SK-N-SH treated with all-trans-retinoic acid at 6 μM for 48 hours (cell line): Measurements from ENCODE around the gene IZUMO1R.
"Not testable (repeated sequence)": the region's sequence is repeated elsewhere in the genome, so short reads cannot be mapped to it uniquely, and the experiment has no call there.

Source experiments
- ATAC-seq: fragments of 200-7000 bp; cut with Tn5 transposase; 3 replicates; pipeline ENCODE4 v1.9.1; 2020; ENCODE audit warnings: mild to moderate bottlenecking, moderate library complexity
- ARNTL ChIP-seq: fragments of 450-650 bp; formaldehyde crosslinking; IDR thresholded peaks from 2 replicates; pipeline ENCODE4 v1.5.0; 2020; ENCODE audit warnings: low read depth, mild to moderate bottlenecking, moderate library complexity, borderline replicate concordance
- BACH2 ChIP-seq: fragments of 250-450 bp; sonication (Bioruptor Pico); IDR thresholded peaks from 2 replicates; pipeline ENCODE4 v1.9.0; 2021; ENCODE audit warnings: mild to moderate bottlenecking, borderline replicate concordance
- CSDC2 ChIP-seq: fragments of 250-450 bp; sonication (Bioruptor Pico); IDR thresholded peaks from 2 replicates; pipeline ENCODE4 v1.5.0; 2020; ENCODE audit warnings: mild to moderate bottlenecking, moderate library complexity
- ESRRG ChIP-seq: fragments of 250-450 bp; sonication (Bioruptor Pico); IDR thresholded peaks from 2 replicates; pipeline ENCODE4 v1.6.1; 2021; ENCODE audit warnings: mild to moderate bottlenecking
- ISL1 ChIP-seq: fragments of 250-450 bp; sonication (Bioruptor Pico); IDR thresholded peaks from 2 replicates; pipeline ENCODE4 v2.1.2; 2022; ENCODE audit warnings: mild to moderate bottlenecking, moderate library complexity
- OSR1 ChIP-seq: fragments of 250-450 bp; sonication (Bioruptor Pico); IDR thresholded peaks from 2 replicates; pipeline ENCODE4 v1.8.0; 2022; ENCODE audit warnings: moderate library complexity, mild to moderate bottlenecking, inconsistent platforms
- PPARA ChIP-seq: fragments of 250-450 bp; sonication (Bioruptor Pico); IDR thresholded peaks from 2 replicates; pipeline ENCODE4 v1.5.0; 2020; ENCODE audit warnings: mild to moderate bottlenecking, borderline replicate concordance
- RARB ChIP-seq: fragments of 250-450 bp; sonication (Bioruptor Pico); IDR thresholded peaks from 2 replicates; pipeline ENCODE4 v1.8.0; 2021; ENCODE audit warnings: mild to moderate bottlenecking, moderate library complexity
- TCF4 ChIP-seq: fragments of 250-450 bp; sonication (Bioruptor Pico); IDR thresholded peaks from 2 replicates; pipeline ENCODE4 v1.8.0; 2021; ENCODE audit warnings: mild to moderate bottlenecking, moderate library complexity, borderline replicate concordance
- TOX ChIP-seq: fragments of 250-450 bp; sonication (Bioruptor Pico); IDR thresholded peaks from 2 replicates; pipeline ENCODE4 v1.8.0; 2021; ENCODE audit warnings: mild to moderate bottlenecking, moderate library complexity, borderline replicate concordance
- ZC3H10 ChIP-seq: fragments of 250-450 bp; sonication (Bioruptor Pico); IDR thresholded peaks from 2 replicates; pipeline ENCODE4 v1.5.1; 2021; ENCODE audit warnings: mild to moderate bottlenecking, moderate library complexity
- ZFP3 ChIP-seq: fragments of 250-450 bp; sonication (Bioruptor Pico); IDR thresholded peaks from 2 replicates; pipeline ENCODE4 v1.5.0; 2020; ENCODE audit warnings: mild to moderate bottlenecking, moderate library complexity
- ZFP30 ChIP-seq: fragments of 450-650 bp; formaldehyde crosslinking; IDR thresholded peaks from 2 replicates; pipeline ENCODE4 v1.5.0; 2022; ENCODE audit warnings: mild to moderate bottlenecking, moderate library complexity
- ZNF565 ChIP-seq: fragments of 450-650 bp; formaldehyde crosslinking; conservative IDR thresholded peaks from 2 replicates; pipeline ENCODE4 v1.5.0; 2020; ENCODE audit warnings: low read depth, mild to moderate bottlenecking, moderate library complexity
- ZNF70 ChIP-seq: fragments of 450-650 bp; formaldehyde crosslinking; IDR thresholded peaks from 2 replicates; pipeline ENCODE4 v1.5.0; 2020; ENCODE audit warnings: mild to moderate bottlenecking, moderate library complexity
- ZNF8 ChIP-seq: fragments of 450-650 bp; formaldehyde crosslinking; IDR thresholded peaks from 2 replicates; pipeline ENCODE4 v1.5.0; 2020; ENCODE audit warnings: mild to moderate bottlenecking, moderate library complexity
- TF ChIP-seq, protein P1 (sequence below): fragments of 250-450 bp; sonication (Bioruptor Pico); IDR thresholded peaks from 2 replicates; pipeline ENCODE4 v1.8.0; 2020; ENCODE audit warnings: mild to moderate bottlenecking, moderate library complexity, borderline replicate concordance
- TF ChIP-seq, protein P2 (sequence below): fragments of 250-450 bp; sonication (Bioruptor Pico); IDR thresholded peaks from 2 replicates; pipeline ENCODE4 v1.5.0; 2020; ENCODE audit warnings: mild to moderate bottlenecking, moderate library complexity
- TF ChIP-seq, protein P3 (sequence below): fragments of 250-450 bp; sonication (Bioruptor Pico); IDR thresholded peaks from 2 replicates; pipeline ENCODE4 v1.8.0; 2021; ENCODE audit warnings: low read depth, mild to moderate bottlenecking, moderate library complexity, borderline replicate concordance
- TF ChIP-seq, protein P4 (sequence below): fragments of 250-450 bp; sonication (Bioruptor Pico); IDR thresholded peaks from 2 replicates; pipeline ENCODE4 v1.5.1; 2021; ENCODE audit warnings: mild to moderate bottlenecking, moderate library complexity
- TF ChIP-seq, protein P5 (sequence below): fragments of 250-450 bp; sonication (Bioruptor Pico); IDR thresholded peaks from 2 replicates; pipeline ENCODE4 v1.5.1; 2020; ENCODE audit warnings: low read depth, mild to moderate bottlenecking, moderate library complexity

The IZUMO1R gene

DNA sequence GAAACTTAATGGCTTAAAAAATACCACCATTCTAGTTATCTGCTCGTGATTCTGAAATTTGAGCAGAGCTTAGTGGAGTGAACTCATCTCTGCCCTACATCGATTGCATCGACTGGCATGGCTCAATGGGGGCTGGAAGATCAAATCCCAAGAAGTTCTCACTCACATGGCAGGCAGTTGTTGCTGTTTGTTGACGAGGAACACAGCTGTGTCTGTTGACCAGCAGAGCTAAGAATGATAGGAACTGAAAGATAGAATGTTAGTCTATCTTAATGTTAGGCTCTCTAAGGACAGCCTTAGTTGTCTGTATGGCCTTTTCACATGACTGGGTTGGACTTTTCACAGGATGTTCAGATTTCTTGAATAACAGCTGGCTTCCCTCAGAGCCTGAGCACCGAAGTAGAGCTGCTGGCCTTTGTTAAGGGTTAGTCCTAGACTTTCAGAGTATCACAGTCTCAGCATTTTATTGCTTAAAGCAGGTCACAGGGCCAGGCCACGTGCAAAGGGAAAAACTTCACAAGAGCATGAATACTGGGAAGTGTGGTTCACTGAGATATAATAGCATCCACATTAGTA lies 31.6 kb upstream of the IZUMO1R start:
- no peak for ATAC-seq
- TF ChIP-seq, protein P1, sequence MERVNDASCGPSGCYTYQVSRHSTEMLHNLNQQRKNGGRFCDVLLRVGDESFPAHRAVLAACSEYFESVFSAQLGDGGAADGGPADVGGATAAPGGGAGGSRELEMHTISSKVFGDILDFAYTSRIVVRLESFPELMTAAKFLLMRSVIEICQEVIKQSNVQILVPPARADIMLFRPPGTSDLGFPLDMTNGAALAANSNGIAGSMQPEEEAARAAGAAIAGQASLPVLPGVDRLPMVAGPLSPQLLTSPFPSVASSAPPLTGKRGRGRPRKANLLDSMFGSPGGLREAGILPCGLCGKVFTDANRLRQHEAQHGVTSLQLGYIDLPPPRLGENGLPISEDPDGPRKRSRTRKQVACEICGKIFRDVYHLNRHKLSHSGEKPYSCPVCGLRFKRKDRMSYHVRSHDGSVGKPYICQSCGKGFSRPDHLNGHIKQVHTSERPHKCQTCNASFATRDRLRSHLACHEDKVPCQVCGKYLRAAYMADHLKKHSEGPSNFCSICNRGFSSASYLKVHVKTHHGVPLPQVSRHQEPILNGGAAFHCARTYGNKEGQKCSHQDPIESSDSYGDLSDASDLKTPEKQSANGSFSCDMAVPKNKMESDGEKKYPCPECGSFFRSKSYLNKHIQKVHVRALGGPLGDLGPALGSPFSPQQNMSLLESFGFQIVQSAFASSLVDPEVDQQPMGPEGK (CRISPR knock-in tag), result no peak
- TF ChIP-seq CSDC2, result no peak
- TF ChIP-seq ZFP30 (CRISPR knock-in tag), result no peak
- TF ChIP-seq BACH2 (CRISPR knock-in tag), result no peak
- TF ChIP-seq, protein P2, sequence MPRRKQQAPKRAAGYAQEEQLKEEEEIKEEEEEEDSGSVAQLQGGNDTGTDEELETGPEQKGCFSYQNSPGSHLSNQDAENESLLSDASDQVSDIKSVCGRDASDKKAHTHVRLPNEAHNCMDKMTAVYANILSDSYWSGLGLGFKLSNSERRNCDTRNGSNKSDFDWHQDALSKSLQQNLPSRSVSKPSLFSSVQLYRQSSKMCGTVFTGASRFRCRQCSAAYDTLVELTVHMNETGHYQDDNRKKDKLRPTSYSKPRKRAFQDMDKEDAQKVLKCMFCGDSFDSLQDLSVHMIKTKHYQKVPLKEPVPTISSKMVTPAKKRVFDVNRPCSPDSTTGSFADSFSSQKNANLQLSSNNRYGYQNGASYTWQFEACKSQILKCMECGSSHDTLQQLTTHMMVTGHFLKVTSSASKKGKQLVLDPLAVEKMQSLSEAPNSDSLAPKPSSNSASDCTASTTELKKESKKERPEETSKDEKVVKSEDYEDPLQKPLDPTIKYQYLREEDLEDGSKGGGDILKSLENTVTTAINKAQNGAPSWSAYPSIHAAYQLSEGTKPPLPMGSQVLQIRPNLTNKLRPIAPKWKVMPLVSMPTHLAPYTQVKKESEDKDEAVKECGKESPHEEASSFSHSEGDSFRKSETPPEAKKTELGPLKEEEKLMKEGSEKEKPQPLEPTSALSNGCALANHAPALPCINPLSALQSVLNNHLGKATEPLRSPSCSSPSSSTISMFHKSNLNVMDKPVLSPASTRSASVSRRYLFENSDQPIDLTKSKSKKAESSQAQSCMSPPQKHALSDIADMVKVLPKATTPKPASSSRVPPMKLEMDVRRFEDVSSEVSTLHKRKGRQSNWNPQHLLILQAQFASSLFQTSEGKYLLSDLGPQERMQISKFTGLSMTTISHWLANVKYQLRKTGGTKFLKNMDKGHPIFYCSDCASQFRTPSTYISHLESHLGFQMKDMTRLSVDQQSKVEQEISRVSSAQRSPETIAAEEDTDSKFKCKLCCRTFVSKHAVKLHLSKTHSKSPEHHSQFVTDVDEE (CRISPR knock-in tag), result no peak
- no peak for TF ChIP-seq ISL1 (CRISPR knock-in tag)
- no peak for TF ChIP-seq ZNF8 (CRISPR knock-in tag)
- TF ChIP-seq TCF4 (CRISPR knock-in tag), result no peak
- no peak for TF ChIP-seq ZC3H10
- TF ChIP-seq, protein P3, sequence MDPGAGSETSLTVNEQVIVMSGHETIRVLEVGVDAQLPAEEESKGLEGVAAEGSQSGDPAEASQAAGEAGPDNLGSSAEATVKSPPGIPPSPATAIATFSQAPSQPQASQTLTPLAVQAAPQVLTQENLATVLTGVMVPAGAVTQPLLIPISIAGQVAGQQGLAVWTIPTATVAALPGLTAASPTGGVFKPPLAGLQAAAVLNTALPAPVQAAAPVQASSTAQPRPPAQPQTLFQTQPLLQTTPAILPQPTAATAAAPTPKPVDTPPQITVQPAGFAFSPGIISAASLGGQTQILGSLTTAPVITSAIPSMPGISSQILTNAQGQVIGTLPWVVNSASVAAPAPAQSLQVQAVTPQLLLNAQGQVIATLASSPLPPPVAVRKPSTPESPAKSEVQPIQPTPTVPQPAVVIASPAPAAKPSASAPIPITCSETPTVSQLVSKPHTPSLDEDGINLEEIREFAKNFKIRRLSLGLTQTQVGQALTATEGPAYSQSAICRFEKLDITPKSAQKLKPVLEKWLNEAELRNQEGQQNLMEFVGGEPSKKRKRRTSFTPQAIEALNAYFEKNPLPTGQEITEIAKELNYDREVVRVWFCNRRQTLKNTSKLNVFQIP (CRISPR knock-in tag), result no peak

DNA sequence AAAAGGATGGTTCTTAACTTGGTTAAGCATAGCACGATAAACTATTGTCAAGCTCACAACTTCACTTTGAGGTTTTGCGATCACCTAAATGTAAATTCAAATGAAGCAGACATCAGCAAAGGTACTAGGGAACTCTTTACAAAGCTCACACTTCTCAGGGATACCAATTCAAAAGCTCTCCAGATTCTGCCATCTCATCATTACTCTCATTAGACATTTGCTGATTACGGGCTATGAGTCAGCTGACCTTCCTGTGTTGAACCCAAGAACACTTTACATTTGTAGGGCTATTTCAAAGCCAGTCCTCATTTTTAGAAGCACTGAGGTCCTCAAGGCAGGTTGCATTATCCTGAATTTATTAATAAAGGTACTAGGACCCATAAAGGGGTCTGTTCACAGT lies 28.4 kb upstream of the IZUMO1R start:
- no peak for TF ChIP-seq TOX
- no peak for TF ChIP-seq ZNF8 (CRISPR knock-in tag)
- TF ChIP-seq ISL1 (CRISPR knock-in tag), result no peak
- no peak for TF ChIP-seq RARB (CRISPR knock-in tag)
- no peak for TF ChIP-seq ESRRG
- no peak for TF ChIP-seq ZNF565 (CRISPR knock-in tag)
- no peak for TF ChIP-seq ZFP3 (CRISPR knock-in tag)
- TF ChIP-seq ARNTL (CRISPR knock-in tag), result no peak
- TF ChIP-seq, protein P4, sequence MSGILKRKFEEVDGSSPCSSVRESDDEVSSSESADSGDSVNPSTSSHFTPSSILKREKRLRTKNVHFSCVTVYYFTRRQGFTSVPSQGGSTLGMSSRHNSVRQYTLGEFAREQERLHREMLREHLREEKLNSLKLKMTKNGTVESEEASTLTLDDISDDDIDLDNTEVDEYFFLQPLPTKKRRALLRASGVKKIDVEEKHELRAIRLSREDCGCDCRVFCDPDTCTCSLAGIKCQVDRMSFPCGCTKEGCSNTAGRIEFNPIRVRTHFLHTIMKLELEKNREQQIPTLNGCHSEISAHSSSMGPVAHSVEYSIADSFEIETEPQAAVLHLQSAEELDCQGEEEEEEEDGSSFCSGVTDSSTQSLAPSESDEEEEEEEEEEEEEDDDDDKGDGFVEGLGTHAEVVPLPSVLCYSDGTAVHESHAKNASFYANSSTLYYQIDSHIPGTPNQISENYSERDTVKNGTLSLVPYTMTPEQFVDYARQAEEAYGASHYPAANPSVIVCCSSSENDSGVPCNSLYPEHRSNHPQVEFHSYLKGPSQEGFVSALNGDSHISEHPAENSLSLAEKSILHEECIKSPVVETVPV (CRISPR knock-in tag), result no peak
- no peak for TF ChIP-seq ZFP30 (CRISPR knock-in tag)
- no peak for TF ChIP-seq CSDC2
- TF ChIP-seq ZNF70 (CRISPR knock-in tag), result no peak
- TF ChIP-seq, protein P3 (CRISPR knock-in tag), result no peak
- no peak for TF ChIP-seq OSR1
- no peak for TF ChIP-seq BACH2 (CRISPR knock-in tag)
- no peak for TF ChIP-seq TCF4 (CRISPR knock-in tag)

DNA sequence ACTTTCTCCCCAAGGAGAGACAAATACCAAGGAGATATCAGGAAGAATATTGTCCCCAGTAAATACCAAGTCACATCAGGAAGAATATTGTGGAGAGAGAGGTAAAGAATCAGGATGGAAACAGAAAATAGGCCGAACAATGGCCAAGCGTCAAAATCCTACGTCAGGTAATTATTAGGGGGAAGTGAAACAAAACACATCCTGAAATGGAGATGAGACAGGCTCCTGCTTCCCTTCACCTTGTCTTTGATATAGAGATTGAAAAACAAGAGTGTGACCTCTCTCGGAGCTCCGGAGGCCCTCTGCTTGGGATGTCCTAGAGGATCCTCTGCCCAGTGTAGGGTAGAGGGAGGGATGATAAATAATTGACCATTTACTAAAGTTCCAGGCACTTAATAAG lies 27.4 kb upstream of the IZUMO1R start:
- ATAC-seq, result no peak
- no peak for TF ChIP-seq BACH2 (CRISPR knock-in tag)
- no peak for TF ChIP-seq ISL1 (CRISPR knock-in tag)
- TF ChIP-seq ZC3H10, result no peak
- no peak for TF ChIP-seq ZNF565 (CRISPR knock-in tag)
- TF ChIP-seq, protein P4 (CRISPR knock-in tag), result no peak
- TF ChIP-seq PPARA (CRISPR knock-in tag), result no peak
- no peak for TF ChIP-seq TOX
- no peak for TF ChIP-seq RARB (CRISPR knock-in tag)
- TF ChIP-seq, protein P5, sequence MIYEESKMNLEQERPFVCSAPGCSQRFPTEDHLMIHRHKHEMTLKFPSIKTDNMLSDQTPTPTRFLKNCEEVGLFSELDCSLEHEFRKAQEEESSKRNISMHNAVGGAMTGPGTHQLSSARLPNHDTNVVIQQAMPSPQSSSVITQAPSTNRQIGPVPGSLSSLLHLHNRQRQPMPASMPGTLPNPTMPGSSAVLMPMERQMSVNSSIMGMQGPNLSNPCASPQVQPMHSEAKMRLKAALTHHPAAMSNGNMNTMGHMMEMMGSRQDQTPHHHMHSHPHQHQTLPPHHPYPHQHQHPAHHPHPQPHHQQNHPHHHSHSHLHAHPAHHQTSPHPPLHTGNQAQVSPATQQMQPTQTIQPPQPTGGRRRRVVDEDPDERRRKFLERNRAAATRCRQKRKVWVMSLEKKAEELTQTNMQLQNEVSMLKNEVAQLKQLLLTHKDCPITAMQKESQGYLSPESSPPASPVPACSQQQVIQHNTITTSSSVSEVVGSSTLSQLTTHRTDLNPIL (CRISPR knock-in tag), result no peak
- no peak for TF ChIP-seq CSDC2
- TF ChIP-seq, protein P3 (CRISPR knock-in tag), result no peak
- TF ChIP-seq ESRRG, result no peak
- no peak for TF ChIP-seq TCF4 (CRISPR knock-in tag)
- TF ChIP-seq ARNTL (CRISPR knock-in tag), result no peak

More for the DNA sequence above, 28.4 kb upstream of the IZUMO1R start:
- ATAC-seq, result no peak

DNA sequence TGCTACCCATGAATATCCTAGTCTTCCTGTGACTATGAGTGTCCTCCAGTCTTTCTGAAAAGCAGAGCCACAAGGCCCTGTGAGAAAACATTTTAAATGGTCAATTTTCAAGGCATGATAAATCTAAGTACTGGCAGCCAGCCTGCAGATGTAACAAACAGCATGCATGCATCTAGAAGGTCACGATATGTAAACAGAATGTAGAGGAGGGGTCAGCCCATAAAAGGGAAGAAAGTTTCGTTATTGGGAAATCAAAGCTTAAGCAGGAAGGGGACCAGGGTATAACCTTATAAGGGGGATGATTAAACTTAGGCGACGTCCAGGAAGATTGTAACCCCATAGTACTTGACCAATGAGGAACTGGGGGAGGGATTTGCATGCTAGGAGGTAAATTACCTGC lies 26.2 kb upstream of the IZUMO1R start:
- ATAC-seq, result not testable (repeated sequence)
